SU-DHL-6 (cell line): Measurements from ENCODE around the gene SPINK4.

Experiments used
- EZH2phosphoT487 ChIP-seq: fragments of 200-600 bp; sonication (generic), shearing (Covaris generic); conservative IDR thresholded peaks from 2 replicates; pipeline ENCODE4 v1.6.1; 2018; ENCODE audit warnings: mild to moderate bottlenecking, antibody characterized with exemption, low read length, moderate library complexity, mixed read lengths
- TF ChIP-seq, protein P1 (sequence below): fragments of 200-600 bp; sonication (generic); IDR thresholded peaks from one replicate; pipeline ENCODE4 v1.5.1; 2017; ENCODE audit warnings: antibody characterized with exemption, mild to moderate bottlenecking, low read length, moderate library complexity; ENCODE audit not compliant: insufficient read depth, poor library complexity, severe bottlenecking

DNA sequence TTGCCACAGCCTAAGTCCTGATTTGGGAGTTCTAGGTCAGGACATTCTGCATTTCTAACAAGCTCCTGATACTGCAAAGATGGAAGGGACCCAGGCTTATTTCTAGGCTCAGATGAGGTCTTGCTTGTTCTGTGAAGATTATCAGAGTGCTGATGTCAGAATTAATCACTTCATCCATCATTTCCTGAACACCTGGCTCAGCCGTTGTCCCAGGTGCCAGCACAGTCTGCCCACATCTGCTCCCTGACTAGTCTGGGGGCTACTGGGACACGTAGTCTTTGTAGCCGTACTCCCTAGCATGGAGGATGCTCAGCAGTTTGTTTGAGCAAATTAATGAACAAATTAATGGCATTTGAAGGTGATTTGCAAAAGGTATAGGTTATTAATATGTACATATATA lies 17.9 kb upstream of the SPINK4 start:
- TF ChIP-seq, protein P1, sequence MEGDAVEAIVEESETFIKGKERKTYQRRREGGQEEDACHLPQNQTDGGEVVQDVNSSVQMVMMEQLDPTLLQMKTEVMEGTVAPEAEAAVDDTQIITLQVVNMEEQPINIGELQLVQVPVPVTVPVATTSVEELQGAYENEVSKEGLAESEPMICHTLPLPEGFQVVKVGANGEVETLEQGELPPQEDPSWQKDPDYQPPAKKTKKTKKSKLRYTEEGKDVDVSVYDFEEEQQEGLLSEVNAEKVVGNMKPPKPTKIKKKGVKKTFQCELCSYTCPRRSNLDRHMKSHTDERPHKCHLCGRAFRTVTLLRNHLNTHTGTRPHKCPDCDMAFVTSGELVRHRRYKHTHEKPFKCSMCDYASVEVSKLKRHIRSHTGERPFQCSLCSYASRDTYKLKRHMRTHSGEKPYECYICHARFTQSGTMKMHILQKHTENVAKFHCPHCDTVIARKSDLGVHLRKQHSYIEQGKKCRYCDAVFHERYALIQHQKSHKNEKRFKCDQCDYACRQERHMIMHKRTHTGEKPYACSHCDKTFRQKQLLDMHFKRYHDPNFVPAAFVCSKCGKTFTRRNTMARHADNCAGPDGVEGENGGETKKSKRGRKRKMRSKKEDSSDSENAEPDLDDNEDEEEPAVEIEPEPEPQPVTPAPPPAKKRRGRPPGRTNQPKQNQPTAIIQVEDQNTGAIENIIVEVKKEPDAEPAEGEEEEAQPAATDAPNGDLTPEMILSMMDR = no peak
- no peak for TF ChIP-seq EZH2phosphoT487
